H1 (cell line): ENCODE data around the gene TBCD.

Experiments
- BACH1 ChIP-seq: IDR thresholded peaks from 2 replicates; pipeline ENCODE4 v1.6.1; 2012; ENCODE audit warnings: low read length, improper control_type of control experiment
- EZH2 ChIP-seq: fragments of 200-600 bp; sonication (generic); IDR thresholded peaks from 2 replicates; pipeline ENCODE4 v1.7.1; 2012; ENCODE audit warnings: low read depth, mild to moderate bottlenecking, moderate library complexity, low read length, inconsistent platforms; ENCODE audit not compliant: severe bottlenecking
- GABPA ChIP-seq: IDR thresholded peaks from 2 replicates; pipeline ENCODE4 v1.6.1; 2011; ENCODE audit warnings: mild to moderate bottlenecking, low read length, moderate library complexity, borderline replicate concordance; ENCODE audit not compliant: insufficient read depth
- RAD21 ChIP-seq, 2 experiments: IDR thresholded peaks in 1 of 2; conservative IDR thresholded peaks in 1 of 2; 2 replicates each; pipeline ENCODE4 v1.6.1; 2011; ENCODE audit warnings: low read depth in 2 of 2, low read length in 2 of 2, improper control_type of control experiment in 1 of 2, inconsistent platforms in 1 of 2, mild to moderate bottlenecking in 1 of 2, moderate library complexity in 1 of 2
- SP1 ChIP-seq: IDR thresholded peaks from 2 replicates; pipeline ENCODE4 v1.6.1; 2011; ENCODE audit warnings: low read depth, low read length
- TAF1 ChIP-seq: IDR thresholded peaks from 2 replicates; pipeline ENCODE4 v1.6.1; 2011; ENCODE audit warnings: mild to moderate bottlenecking, low read depth, low read length
- TBP ChIP-seq: IDR thresholded peaks from 2 replicates; pipeline ENCODE4 v1.6.1; 2011; ENCODE audit warnings: low read depth, low read length, improper control_type of control experiment
- TF ChIP-seq, protein P1 (sequence below), 3 experiments: IDR thresholded peaks; 1 replicate in 2 of 3; 2 replicates in 1 of 3; pipeline versions ENCODE4 v1.5.1 to v1.6.1; 2011; ENCODE audit warnings: low read length in 3 of 3, mild to moderate bottlenecking in 3 of 3, inconsistent platforms in 2 of 3, low read depth in 1 of 3, moderate library complexity in 1 of 3; ENCODE audit not compliant: insufficient read depth in 1 of 3; ENCODE audit errors: control extremely low read depth in 1 of 3
- TF ChIP-seq, protein P2 (sequence below): IDR thresholded peaks from 2 replicates; pipeline ENCODE4 v1.6.1; 2012; ENCODE audit warnings: inconsistent platforms

DNA sequence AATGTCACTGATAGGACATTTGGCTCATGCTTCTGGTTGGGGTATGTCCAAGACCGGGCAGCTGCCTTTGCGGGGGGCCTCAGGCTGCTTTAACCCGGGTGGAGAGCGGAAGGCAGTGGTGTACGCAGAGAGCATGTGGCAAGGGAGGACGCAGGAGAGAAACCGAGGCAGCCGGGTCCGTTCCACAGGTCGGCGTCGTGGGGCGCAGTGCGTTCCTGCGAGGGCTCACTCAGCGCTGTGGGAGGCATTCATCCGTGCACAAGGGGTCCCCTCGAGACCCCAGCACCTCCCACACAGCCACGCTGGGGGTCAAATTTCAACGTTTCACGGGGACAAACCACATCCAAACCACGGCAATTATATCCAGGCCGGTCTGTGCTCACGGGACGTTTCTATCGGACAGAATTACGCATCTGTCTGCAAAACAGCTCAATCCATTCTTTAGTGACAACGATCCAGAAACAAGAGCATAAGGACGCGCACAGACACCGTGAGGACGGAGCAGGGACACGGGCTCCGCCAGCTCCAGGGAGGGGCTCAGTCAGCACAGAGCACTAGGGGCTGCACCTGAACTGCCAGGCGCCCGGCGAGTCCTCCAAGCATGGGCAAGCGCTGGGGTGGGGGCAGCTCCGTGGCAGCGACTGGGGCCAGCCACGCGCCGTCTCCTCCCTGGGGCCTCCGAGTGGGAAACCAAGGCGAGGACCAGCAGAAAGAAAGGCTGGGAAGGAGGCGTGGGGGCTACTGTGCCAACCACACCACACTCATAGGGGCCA lies 219.1 kb downstream of the TBCD start:
- TF ChIP-seq, protein P1, sequence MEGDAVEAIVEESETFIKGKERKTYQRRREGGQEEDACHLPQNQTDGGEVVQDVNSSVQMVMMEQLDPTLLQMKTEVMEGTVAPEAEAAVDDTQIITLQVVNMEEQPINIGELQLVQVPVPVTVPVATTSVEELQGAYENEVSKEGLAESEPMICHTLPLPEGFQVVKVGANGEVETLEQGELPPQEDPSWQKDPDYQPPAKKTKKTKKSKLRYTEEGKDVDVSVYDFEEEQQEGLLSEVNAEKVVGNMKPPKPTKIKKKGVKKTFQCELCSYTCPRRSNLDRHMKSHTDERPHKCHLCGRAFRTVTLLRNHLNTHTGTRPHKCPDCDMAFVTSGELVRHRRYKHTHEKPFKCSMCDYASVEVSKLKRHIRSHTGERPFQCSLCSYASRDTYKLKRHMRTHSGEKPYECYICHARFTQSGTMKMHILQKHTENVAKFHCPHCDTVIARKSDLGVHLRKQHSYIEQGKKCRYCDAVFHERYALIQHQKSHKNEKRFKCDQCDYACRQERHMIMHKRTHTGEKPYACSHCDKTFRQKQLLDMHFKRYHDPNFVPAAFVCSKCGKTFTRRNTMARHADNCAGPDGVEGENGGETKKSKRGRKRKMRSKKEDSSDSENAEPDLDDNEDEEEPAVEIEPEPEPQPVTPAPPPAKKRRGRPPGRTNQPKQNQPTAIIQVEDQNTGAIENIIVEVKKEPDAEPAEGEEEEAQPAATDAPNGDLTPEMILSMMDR (IDR thresholded peaks at IDR 0.05; ENCODE audit: control extremely low read depth in 1 of 3, insufficient read depth in 1 of 3, low read depth in 1 of 3, low read length in 3 of 3) = no peak
- no peak for TF ChIP-seq TBP
- TF ChIP-seq RAD21 (IDR thresholded peaks at IDR 0.05 in 1 of 2, conservative IDR thresholded peaks at IDR 0.05 in 1 of 2; ENCODE audit: low read depth in 2 of 2, low read length in 2 of 2) = no peak
- no peak for TF ChIP-seq BACH1
- TF ChIP-seq, protein P2, sequence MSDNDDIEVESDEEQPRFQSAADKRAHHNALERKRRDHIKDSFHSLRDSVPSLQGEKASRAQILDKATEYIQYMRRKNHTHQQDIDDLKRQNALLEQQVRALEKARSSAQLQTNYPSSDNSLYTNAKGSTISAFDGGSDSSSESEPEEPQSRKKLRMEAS = no peak
- TF ChIP-seq TAF1 = no peak
- no peak for TF ChIP-seq SP1
- TF ChIP-seq GABPA = no peak
- TF ChIP-seq EZH2 = no peak
